NCI-H345 treated with DMSO at 0.1 percent for 48 hours (cell line): ENCODE data around the gene PPT2.
"Not testable (repeated sequence)": the region's sequence is repeated elsewhere in the genome, so short reads cannot be mapped to it uniquely, and the experiment has no call there.

Source experiments
- DNase-seq: peaks from one replicate; lab custom pipeline; 2025; ENCODE audit not compliant: unreplicated experiment; lab: John Stamatoyannopoulos, UW

Gene PPT2

DNA sequence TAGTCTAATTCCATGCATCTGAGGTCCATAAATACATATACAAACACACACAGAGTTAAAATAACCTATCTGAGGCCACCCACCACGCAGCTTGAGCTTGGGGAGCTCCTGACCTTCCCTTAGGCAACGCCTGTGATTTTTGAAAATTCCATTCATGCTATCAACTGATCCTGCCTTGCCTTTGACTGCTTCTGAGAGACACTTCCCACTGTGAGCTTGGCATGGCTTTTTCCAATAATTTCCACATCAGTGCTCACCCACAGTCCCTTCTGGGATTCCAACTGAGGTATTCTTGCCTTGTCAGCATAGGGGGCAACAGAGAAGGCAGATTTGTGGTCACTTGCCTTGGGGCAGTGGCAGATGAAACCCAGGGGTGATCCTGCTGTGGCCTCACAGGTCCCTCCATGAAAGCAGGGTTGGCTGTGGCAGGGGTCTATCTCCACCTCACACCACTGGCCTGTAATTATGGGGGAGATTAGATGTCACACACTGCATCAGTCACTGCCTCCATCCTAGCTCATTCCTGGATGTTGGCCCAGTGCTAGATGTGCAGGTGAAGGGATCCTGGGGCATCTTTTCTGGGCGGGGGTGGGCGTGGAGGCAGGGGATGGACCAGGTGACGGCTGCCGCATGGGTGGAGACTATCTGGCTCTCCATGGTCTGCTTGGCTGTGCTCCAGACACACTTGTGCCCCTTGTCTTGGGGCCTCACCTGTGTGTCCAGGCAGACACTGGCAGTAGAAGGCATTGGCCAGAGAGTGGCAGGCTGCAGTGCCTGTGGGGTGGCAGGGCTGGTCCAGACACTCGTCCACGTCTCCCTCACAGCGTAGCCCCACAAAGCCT, 49.7 kb downstream of the PPT2 start:
- DNase-seq = no peak

DNA sequence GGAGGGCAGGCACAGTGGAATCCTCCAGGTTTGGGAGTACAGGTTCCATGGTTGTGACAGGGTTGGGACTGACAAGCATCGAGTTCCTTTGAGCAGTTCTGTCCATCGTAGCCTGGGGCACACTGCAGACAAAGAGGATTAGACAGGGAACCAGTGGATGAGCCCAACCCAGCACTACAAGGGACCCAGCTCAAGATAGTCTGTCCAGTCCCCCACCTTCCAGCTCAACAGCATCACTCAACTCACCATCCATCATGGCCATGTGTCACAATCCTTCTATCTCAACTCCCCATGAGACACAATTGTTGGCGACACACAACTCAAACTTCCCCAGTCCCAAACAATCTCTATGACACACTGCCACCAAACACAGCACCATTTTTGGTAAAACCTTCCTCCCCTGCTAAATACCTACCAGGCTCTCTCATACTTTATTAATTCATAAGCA, 50.4 kb downstream of the PPT2 start:
- DNase-seq = no peak

DNA sequence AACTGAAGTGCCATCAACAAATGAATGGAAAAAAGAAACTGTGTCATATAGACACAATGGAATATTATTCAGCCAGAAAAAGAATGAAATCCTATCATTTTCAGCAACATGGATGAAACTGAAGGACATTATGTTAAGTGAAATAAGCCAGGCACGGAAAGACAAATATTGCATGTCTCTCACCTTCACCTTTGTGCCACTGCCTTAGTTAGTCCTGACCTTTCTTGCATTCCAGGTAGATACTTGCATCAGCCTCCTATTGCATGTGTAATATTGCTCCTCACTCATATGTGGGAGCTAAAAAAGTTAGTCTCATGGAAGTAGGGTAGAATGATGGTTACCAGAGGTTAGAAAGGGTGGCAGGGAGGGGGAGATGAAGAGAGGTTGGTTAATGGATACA, 55.1 kb downstream of the PPT2 start:
- no peak for DNase-seq

DNA sequence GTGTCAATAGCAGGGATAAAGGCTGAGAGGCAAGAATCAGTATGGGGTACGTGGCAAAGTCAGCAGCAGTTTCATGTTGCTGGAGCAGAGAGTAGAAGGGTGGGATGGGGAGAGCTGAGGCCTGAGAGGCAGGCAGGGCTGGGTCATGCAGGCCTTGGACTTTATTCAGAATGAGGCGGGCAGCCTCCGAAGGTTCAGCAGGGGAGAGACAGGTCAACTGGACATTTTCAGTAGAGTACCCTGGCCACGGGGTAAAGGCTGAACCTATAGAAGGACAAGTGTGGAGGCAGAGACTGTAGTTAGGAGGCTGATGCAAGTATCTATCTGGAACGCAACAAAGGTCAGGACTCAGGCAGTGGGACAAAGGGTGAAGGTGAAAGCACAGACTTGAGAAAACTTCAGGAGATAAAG, 56.3 kb downstream of the PPT2 start:
- DNase-seq = no peak

DNA sequence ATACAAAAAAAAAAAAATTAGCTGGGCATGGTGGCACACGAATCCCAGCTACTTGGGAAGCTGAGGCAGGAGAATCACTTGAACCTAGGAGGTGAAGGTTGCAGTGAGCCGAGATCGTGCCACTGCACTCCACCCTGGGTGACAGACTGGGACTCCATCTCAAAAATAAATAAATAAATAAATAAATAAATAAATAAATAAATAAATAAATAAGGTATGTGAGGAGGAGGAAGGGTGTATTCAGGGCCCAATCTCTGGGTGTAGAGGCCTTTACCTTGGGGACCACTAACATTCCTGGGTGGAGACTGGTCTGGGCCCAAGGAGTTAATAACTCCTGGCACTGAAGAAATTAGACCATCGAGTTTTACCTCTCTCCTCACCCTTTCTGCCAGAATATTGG, 57.5 kb downstream of the PPT2 start:
- not testable (repeated sequence) for DNase-seq

DNA sequence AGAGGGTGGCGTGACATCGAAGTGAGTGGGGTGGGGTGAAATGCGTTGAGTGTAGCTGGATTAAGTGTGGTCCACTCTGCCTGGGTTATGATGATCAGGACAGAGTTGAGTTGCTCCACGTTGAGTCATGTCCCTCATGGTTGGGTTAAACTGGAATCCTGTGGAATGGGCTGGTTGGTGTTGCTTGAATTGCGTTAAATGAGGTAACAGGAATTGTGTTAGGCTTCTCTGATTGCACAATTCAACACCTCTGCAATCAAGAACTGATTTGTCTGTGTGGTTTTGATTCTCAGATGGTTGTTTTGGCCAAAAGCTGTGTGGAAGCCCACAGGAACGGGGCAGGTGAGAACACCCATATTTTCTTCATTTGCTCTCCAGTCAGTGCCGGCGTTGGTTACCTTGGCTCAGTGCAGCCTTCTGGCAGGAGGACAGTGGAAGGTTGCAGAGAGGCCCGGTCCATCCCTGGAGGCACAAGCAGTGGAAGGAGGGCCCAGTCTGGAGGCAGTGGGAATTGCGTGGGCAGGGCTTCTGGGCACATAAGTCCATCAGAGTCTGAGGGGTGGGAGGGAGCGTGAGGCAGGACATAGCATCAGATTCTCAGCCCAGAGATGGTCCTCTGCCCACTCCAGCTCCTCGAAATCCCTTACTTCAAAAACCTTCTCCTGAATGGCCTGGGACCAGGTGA, 58.3 kb downstream of the PPT2 start:
- no peak for DNase-seq
